ENCODE data around the gene RREB1. TPM values are rescaled to one million over a fixed set of nuclear protein-coding genes. Genes with fewer than 3 reads are reported as not detected.

Gene RREB1
- polyA plus RNA-seq, 1 donor from 2014 or later: not detected

- H3K9me2 ChIP-seq (ENCODE audit: insufficient read depth, low read length): no peaks in the 10 kb centered on the region
- no peak overlapping the region for H3K27ac ChIP-seq (ENCODE audit: low read length)
- no peaks in the 10 kb centered on the region for H3F3A ChIP-seq (ENCODE audit: insufficient read depth, low read length, poor library complexity, severe bottlenecking)
- H3K79me2 ChIP-seq (replicated peaks; ENCODE audit: insufficient read depth, low read length): no peaks in the 10 kb centered on the region
- H3K27me3 ChIP-seq (ENCODE audit: insufficient read depth, low read depth, low read length): no peaks in the 10 kb centered on the region
- TF ChIP-seq SMC3 (conservative IDR thresholded peaks at IDR 0.05; ENCODE audit: poor library complexity) (no peak), EP300 (conservative IDR thresholded peaks at IDR 0.05; ENCODE audit: poor library complexity, severe bottlenecking) (no peak), TAF1 (IDR thresholded peaks at IDR 0.05; ENCODE audit: low read depth) (no peak), MXI1 (conservative IDR thresholded peaks at IDR 0.05; ENCODE audit: poor library complexity, severe bottlenecking) (no peak), RAD21 (conservative IDR thresholded peaks at IDR 0.05) (no peak), POLR2AphosphoS5 (IDR thresholded peaks at IDR 0.05) (no peak), CTCF (IDR thresholded peaks at IDR 0.05; ENCODE audit: poor library complexity, severe bottlenecking) (no peak), REST (IDR thresholded peaks at IDR 0.05; ENCODE audit: borderline replicate concordance) (no peak), EZH2 (IDR thresholded peaks at IDR 0.05; ENCODE audit: borderline replicate concordance, insufficient read depth, low read length, poor library complexity, severe bottlenecking) (no peak)
- H3K4me2 ChIP-seq (ENCODE audit: low read length): no peak overlapping the region
- H4K20me1 ChIP-seq (ENCODE audit: insufficient read depth): no peaks in the 10 kb centered on the region
- no peaks in the 10 kb centered on the region for H3K36me3 ChIP-seq (ENCODE audit: insufficient read depth, low read length)
- no peak overlapping the region for H3K4me3 ChIP-seq (ENCODE audit: low read length)
- no peaks in the 10 kb centered on the region for H3K9me3 ChIP-seq (ENCODE audit: low read length)
- H2AFZ ChIP-seq (ENCODE audit: low read depth, low read length): no peak overlapping the region
- no peak overlapping the region for H3K9ac ChIP-seq (ENCODE audit: low read length)
These were observed 133.4 kb downstream of the RREB1 start for GRCh38 chr6:7241160-7241559.

- Histone ChIP-seq H3K36me3 (ENCODE audit: insufficient read depth, low read length) (no peaks in the 10 kb centered on the region), H3K9ac (ENCODE audit: low read length) (no peak overlapping the region)
These were observed 134.2 kb downstream of the RREB1 start for GRCh38 chr6:7241709-7242645.

More at GRCh38 chr6:7241709-7242645, 134.2 kb downstream of the RREB1 start:
- Histone ChIP-seq H3K9me2 (ENCODE audit: insufficient read depth, low read length) (no peaks in the 10 kb centered on the region), H4K20me1 (ENCODE audit: insufficient read depth) (no peaks in the 10 kb centered on the region), H3K4me2 (ENCODE audit: low read length) (no peak overlapping the region), H3K9me3 (ENCODE audit: low read length) (no peaks in the 10 kb centered on the region), H3K4me3 (ENCODE audit: low read length) (no peak overlapping the region), H3K27ac (ENCODE audit: low read length) (no peak overlapping the region), H3F3A (ENCODE audit: insufficient read depth, low read length, poor library complexity, severe bottlenecking) (no peaks in the 10 kb centered on the region), H2AFZ (ENCODE audit: low read depth, low read length) (no peak overlapping the region), H3K79me2 (replicated peaks; ENCODE audit: insufficient read depth, low read length) (no peaks in the 10 kb centered on the region), H3K27me3 (ENCODE audit: insufficient read depth, low read depth, low read length) (no peaks in the 10 kb centered on the region)
- TF ChIP-seq EP300 (conservative IDR thresholded peaks at IDR 0.05; ENCODE audit: poor library complexity, severe bottlenecking) (no peak), CTCF (IDR thresholded peaks at IDR 0.05; ENCODE audit: poor library complexity, severe bottlenecking) (no peak), TAF1 (IDR thresholded peaks at IDR 0.05; ENCODE audit: low read depth) (no peak), SMC3 (conservative IDR thresholded peaks at IDR 0.05; ENCODE audit: poor library complexity) (no peak), MXI1 (conservative IDR thresholded peaks at IDR 0.05; ENCODE audit: poor library complexity, severe bottlenecking) (no peak), EZH2 (IDR thresholded peaks at IDR 0.05; ENCODE audit: borderline replicate concordance, insufficient read depth, low read length, poor library complexity, severe bottlenecking) (no peak), POLR2AphosphoS5 (IDR thresholded peaks at IDR 0.05) (no peak), REST (IDR thresholded peaks at IDR 0.05; ENCODE audit: borderline replicate concordance) (no peak), RAD21 (conservative IDR thresholded peaks at IDR 0.05) (no peak)
